H1 (cell line): ENCODE measurements around the gene SH3RF3. TPM values are rescaled to one million over a fixed set of nuclear protein-coding genes. Genes with fewer than 3 reads are reported as not detected.

ENCODE experiments used
- CTCF ChIA-PET: fragments of 300-600 bp; sonication (Branson Sonifier 250); formaldehyde crosslinking; loops from one replicate; lab custom pipeline; 2021; ENCODE audit not compliant: partially characterized antibody; lab: Charles Lee
- POLR2A ChIA-PET: fragments of 300-600 bp; sonication (Branson Sonifier 250); formaldehyde crosslinking; loops from one replicate; lab custom pipeline; 2021; ENCODE audit warnings: inconsistent platforms; ENCODE audit not compliant: partially characterized antibody; lab: Charles Lee
- DNase-seq, 2 experiments: peaks; one replicate each; pipeline versions ENCODE4 v3.0.0 to v3.0.0-alpha.2; 2010 to 2022; ENCODE audit warnings: low spot score in 2 of 2, low read depth in 1 of 2, mixed read lengths in 1 of 2
- FAIRE-seq: peaks from 2 replicates; lab custom pipeline; 2011; peaks lifted over from hg19 to GRCh38; lab: Jason Lieb, UNC
- H2AFZ ChIP-seq: 2 replicates; pipeline ENCODE4 v1.8.1; 2012; ENCODE audit warnings: low read length, inconsistent platforms
- H2AK5ac ChIP-seq: 2 replicates; pipeline ENCODE4 v1.6.1; 2013; ENCODE audit warnings: low read depth, low read length
- H2BK120ac ChIP-seq: replicated peaks from 2 replicates; pipeline ENCODE3; 2013; ENCODE audit warnings: low read depth, low read length, inconsistent platforms
- H2BK12ac ChIP-seq: 2 replicates; pipeline ENCODE4 v1.6.1; 2013; ENCODE audit warnings: low read depth, low read length
- H2BK15ac ChIP-seq: 2 replicates; pipeline ENCODE4 v1.6.1; 2013; ENCODE audit warnings: low read length
- H2BK20ac ChIP-seq: 2 replicates; pipeline ENCODE4 v1.6.1; 2013; ENCODE audit warnings: low read length
- H2BK5ac ChIP-seq: 2 replicates; pipeline ENCODE4 v1.6.1; 2013; ENCODE audit warnings: low read depth, low read length
- H3K14ac ChIP-seq: 2 replicates; pipeline ENCODE4 v1.6.1; 2013; ENCODE audit warnings: inconsistent platforms; ENCODE audit not compliant: insufficient read length
- H3K18ac ChIP-seq: 2 replicates; pipeline ENCODE4 v1.6.1; 2013; ENCODE audit warnings: low read length; ENCODE audit errors: extremely low read depth
- H3K23ac ChIP-seq: 2 replicates; pipeline ENCODE4 v1.6.1; 2013; ENCODE audit warnings: inconsistent platforms; ENCODE audit not compliant: insufficient read length
- H3K23me2 ChIP-seq: 2 replicates; pipeline ENCODE4 v1.6.1; 2013; ENCODE audit warnings: low read depth, low read length
- H3K27ac ChIP-seq: 2 replicates; pipeline ENCODE4 v1.6.1; 2011; ENCODE audit warnings: low read depth, low read length, inconsistent platforms
- H3K27me3 ChIP-seq, 4 experiments: replicated peaks in 1 of 4; 1 replicate in 1 of 4; 2 replicates in 3 of 4; pipeline versions ENCODE4 v1.6.1 to v1.8.1; 2011 to 2013; ENCODE audit warnings: low read length in 3 of 4, mild to moderate bottlenecking in 3 of 4, inconsistent platforms in 2 of 4, mixed read lengths in 2 of 4, moderate library complexity in 1 of 4; ENCODE audit not compliant: control insufficient read depth in 3 of 4, insufficient read depth in 3 of 4; ENCODE audit errors: extremely low read depth in 1 of 4
- H3K36me3 ChIP-seq, 4 experiments: 2 replicates each; pipeline versions ENCODE4 v1.6.1 to v1.8.1; 2011 to 2013; ENCODE audit warnings: mild to moderate bottlenecking in 4 of 4, low read length in 3 of 4, moderate library complexity in 2 of 4, control low read depth in 1 of 4, inconsistent platforms in 1 of 4; ENCODE audit not compliant: insufficient read depth in 4 of 4, control insufficient read depth in 2 of 4
- H3K4ac ChIP-seq: replicated peaks from 2 replicates; pipeline ENCODE3; 2013; ENCODE audit warnings: low read length, low read depth, mixed read lengths, inconsistent platforms; ENCODE audit not compliant: insufficient read length
- H3K4me1 ChIP-seq, 4 experiments: replicated peaks in 1 of 4; 1 replicate in 1 of 4; 2 replicates in 3 of 4; pipeline versions ENCODE4 v1.6.1 to v1.8.1; 2011 to 2013; ENCODE audit warnings: low read length in 3 of 4, inconsistent platforms in 2 of 4, mixed read lengths in 1 of 4; ENCODE audit not compliant: insufficient read depth in 4 of 4, control insufficient read depth in 3 of 4
- H3K4me2 ChIP-seq, 2 experiments: 2 replicates each; pipeline versions ENCODE4 v1.6.1 to v1.8.1; 2011 to 2013; ENCODE audit warnings: low read depth in 2 of 2, low read length in 2 of 2, control low read depth in 1 of 2, inconsistent platforms in 1 of 2, mild to moderate bottlenecking in 1 of 2; ENCODE audit not compliant: insufficient read depth in 1 of 2
- H3K4me3 ChIP-seq, 4 experiments: fragments of 200-600, 300-600 bp in 1 of 4; sonication (generic), shearing (Covaris generic), sonication (Bioruptor Twin) in 1 of 4; 2 replicates each; pipeline versions ENCODE4 v1.5.1 to v1.8.1; 2011 to 2016; ENCODE audit warnings: low read length in 4 of 4, low read depth in 3 of 4, control low read depth in 2 of 4, inconsistent platforms in 2 of 4, mild to moderate bottlenecking in 2 of 4, mixed read lengths in 1 of 4, moderate library complexity in 1 of 4; ENCODE audit not compliant: insufficient read depth in 2 of 4; ENCODE audit errors: extremely low read depth in 1 of 4
- H3K56ac ChIP-seq: replicated peaks from 2 replicates; pipeline ENCODE3; 2013; ENCODE audit warnings: low read depth, mild to moderate bottlenecking, mixed read lengths, low read length, inconsistent platforms; ENCODE audit not compliant: insufficient read length
- H3K79me1 ChIP-seq: 2 replicates; pipeline ENCODE4 v1.6.1; 2013; ENCODE audit warnings: low read depth, low read length, control low read depth
- H3K79me2 ChIP-seq, 2 experiments: 2 replicates each; pipeline versions ENCODE4 v1.6.1 to v1.8.1; 2012 to 2013; ENCODE audit warnings: low read length in 2 of 2, mild to moderate bottlenecking in 2 of 2, inconsistent platforms in 1 of 2; ENCODE audit not compliant: insufficient read depth in 2 of 2, control insufficient read depth in 1 of 2
- H3K9ac ChIP-seq, 4 experiments: replicated peaks in 1 of 4; 1 replicate in 1 of 4; 2 replicates in 3 of 4; pipeline versions ENCODE4 v1.6.1 to v1.8.1; 2011 to 2013; ENCODE audit warnings: low read depth in 3 of 4, low read length in 3 of 4, control low read depth in 2 of 4, mild to moderate bottlenecking in 2 of 4, moderate library complexity in 2 of 4, inconsistent platforms in 1 of 4; ENCODE audit errors: extremely low read depth in 1 of 4
- H3K9me3 ChIP-seq, 2 experiments: 2 replicates each; pipeline versions ENCODE4 v1.6.1 to v1.8.1; 2012 to 2013; ENCODE audit warnings: mild to moderate bottlenecking in 2 of 2, moderate library complexity in 2 of 2, control low read depth in 1 of 2, inconsistent platforms in 1 of 2, low read depth in 1 of 2, low read length in 1 of 2, mixed read lengths in 1 of 2; ENCODE audit not compliant: insufficient read depth in 2 of 2
- H4K20me1 ChIP-seq, 2 experiments: replicated peaks in 1 of 2; 2 replicates each; pipeline versions ENCODE3 to v1.8.1; 2011 to 2013; ENCODE audit warnings: inconsistent platforms in 2 of 2, low read length in 2 of 2, mild to moderate bottlenecking in 1 of 2; ENCODE audit not compliant: insufficient read depth in 2 of 2, control insufficient read depth in 1 of 2
- H4K5ac ChIP-seq: 2 replicates; pipeline ENCODE4 v1.6.1; 2013; ENCODE audit warnings: low read length, low read depth, mixed read lengths, inconsistent platforms; ENCODE audit not compliant: insufficient read length
- H4K8ac ChIP-seq: 2 replicates; pipeline ENCODE4 v1.8.0; 2013; ENCODE audit warnings: mild to moderate bottlenecking, moderate library complexity, low read length, inconsistent platforms; ENCODE audit not compliant: insufficient read depth; ENCODE audit errors: extremely low read depth
- H4K91ac ChIP-seq: replicated peaks from 2 replicates; pipeline ENCODE3; 2013; ENCODE audit warnings: low read length, mixed read lengths, inconsistent platforms; ENCODE audit not compliant: insufficient read length
- BACH1 ChIP-seq: IDR thresholded peaks from 2 replicates; pipeline ENCODE4 v1.6.1; 2012; ENCODE audit warnings: low read length, improper control_type of control experiment
- CHD1 ChIP-seq: IDR thresholded peaks from 2 replicates; pipeline ENCODE4 v1.6.1; 2012; ENCODE audit warnings: low read depth, low read length, improper control_type of control experiment
- CHD2 ChIP-seq: IDR thresholded peaks from 2 replicates; pipeline ENCODE4 v1.6.1; 2012; ENCODE audit warnings: low read length, improper control_type of control experiment
- CTBP2 ChIP-seq: IDR thresholded peaks from 2 replicates; pipeline ENCODE4 v1.7.0; 2011; ENCODE audit warnings: borderline replicate concordance, mild to moderate bottlenecking, moderate library complexity, mixed read lengths, low read length; ENCODE audit not compliant: insufficient read depth, insufficient read length
- EP300 ChIP-seq, 2 experiments: IDR thresholded peaks; 1 replicate in 1 of 2; 2 replicates in 1 of 2; pipeline ENCODE4 v1.6.1; 2011 to 2012; ENCODE audit warnings: low read depth in 2 of 2, low read length in 2 of 2, mild to moderate bottlenecking in 2 of 2, borderline replicate concordance in 1 of 2, inconsistent platforms in 1 of 2, moderate library complexity in 1 of 2
- FOSL1 ChIP-seq: IDR thresholded peaks from 2 replicates; pipeline ENCODE4 v1.6.1; 2011; ENCODE audit warnings: mild to moderate bottlenecking, low read depth, low read length, moderate library complexity; ENCODE audit not compliant: insufficient read depth
- GABPA ChIP-seq: IDR thresholded peaks from 2 replicates; pipeline ENCODE4 v1.6.1; 2011; ENCODE audit warnings: mild to moderate bottlenecking, low read length, moderate library complexity, borderline replicate concordance; ENCODE audit not compliant: insufficient read depth
- MAFK ChIP-seq: IDR thresholded peaks from 2 replicates; pipeline ENCODE4 v1.6.1; 2012; ENCODE audit warnings: low read depth, mild to moderate bottlenecking, improper control_type of control experiment, low read length
- RFX5 ChIP-seq: IDR thresholded peaks from 2 replicates; pipeline ENCODE4 v1.6.1; 2011; ENCODE audit warnings: low read depth, low read length, improper control_type of control experiment, borderline replicate concordance
- RNF2 ChIP-seq: fragments of 200-900, 300-1000 bp; sonication (generic); IDR thresholded peaks from 2 replicates; pipeline ENCODE4 v1.7.1; 2016; ENCODE audit warnings: borderline replicate concordance, low read depth, mild to moderate bottlenecking, antibody characterized with exemption, low read length; ENCODE audit not compliant: poor library complexity, severe bottlenecking; ENCODE audit errors: missing control alignments
- SP1 ChIP-seq: IDR thresholded peaks from 2 replicates; pipeline ENCODE4 v1.6.1; 2011; ENCODE audit warnings: low read depth, low read length
- YY1 ChIP-seq: IDR thresholded peaks from 2 replicates; pipeline ENCODE4 v1.6.1; 2011; ENCODE audit warnings: low read depth, mild to moderate bottlenecking, low read length
- ZNF274 ChIP-seq: IDR thresholded peaks from 2 replicates; pipeline ENCODE4 v1.7.0; 2012; ENCODE audit warnings: low read length, borderline replicate concordance; ENCODE audit errors: extremely low read depth
- WGBS, 2 experiments: shearing (Covaris generic) in 1 of 2; methylation state at CpG; one replicate each; pipeline versions ENCODE4 v1.1.6 to v1.1.7; 2013 to 2015; ENCODE audit warnings: low lambda C conversion rate in 2 of 2, mixed read lengths in 2 of 2, inconsistent platforms in 1 of 2, low coverage in 1 of 2, missing lambda C conversion rate in 1 of 2; ENCODE audit not compliant: insufficient replicate concordance in 2 of 2, insufficient coverage in 1 of 2, insufficient read length in 1 of 2; ENCODE audit errors: extremely low coverage in 1 of 2, missing lambda C conversion rate in 1 of 2; 5-methylcytosine and 5-hydroxymethylcytosine counted together
- polyA plus RNA-seq, 7 experiments: library from polyadenylated mRNA; depleted of rRNA in 3 of 7; stranded (reverse) in 5 of 7; unstranded in 2 of 7; fragments of >200 nt in 5 of 7; fragments of 200-250 nt in 2 of 7; gene quantifications; 1 replicate in 5 of 7; 2 replicates in 1 of 7; 4 replicates in 1 of 7; pipeline versions ENCODE4 v1.2.1 to v1.2.3, GENCODE V29; 2011 to 2013; ENCODE audit warnings: missing spikeins in 2 of 7, mixed read lengths in 2 of 7
- total RNA-seq: library from RNA; stranded (reverse); fragmentation: NEBNext Ultra II Directional; extraction: Animal tissue kit (Norgen Biotek cat#: 25700); gene quantifications from 2 replicates; pipeline ENCODE4 v1.2.1, GENCODE V29; 2021

The SH3RF3 gene
- total and polyA plus RNA-seq, 2 of the 8 experiments (the other 6 are each of a cell fraction or from before 2014, with no cell fraction given) = 0.11 to 0.65 TPM

GRCh38 chr2:109447251-109447661 is 318.3 kb downstream of the SH3RF3 start:
- no peak overlapping the region for H2BK5ac ChIP-seq
- no peak overlapping the region for H2BK15ac ChIP-seq
- H3K27ac ChIP-seq = no peak overlapping the region
- POLR2A ChIA-PET = no interaction called here
- FAIRE-seq (no peak), DNase-seq (no peak)
- H3K18ac ChIP-seq = no peak overlapping the region
- H2BK12ac ChIP-seq = no peak overlapping the region
- no peak overlapping the region for H4K5ac ChIP-seq
- no peaks in the 10 kb centered on the region for H3K4me1 ChIP-seq
- H3K56ac ChIP-seq = no peak overlapping the region
- no peak overlapping the region for H3K14ac ChIP-seq
- H3K23ac ChIP-seq = no peak overlapping the region
- H3K36me3 ChIP-seq = no peaks in the 10 kb centered on the region
- H3K4me3 ChIP-seq = no peak overlapping the region
- no peak overlapping the region; the same call in 1 of the 2 replicates for H4K8ac ChIP-seq
- H4K20me1 ChIP-seq = no peaks in the 10 kb centered on the region
- H3K23me2 ChIP-seq = no peaks in the 10 kb centered on the region
- H3K4ac ChIP-seq = no peak overlapping the region
- no peak overlapping the region for H2AFZ ChIP-seq
- WGBS, 2 experiments = 96% methylated on average over 9 of the region's 9 CpGs; no CpG with 5 or more reads in 1 of the 2 experiments
- CTCF ChIA-PET = interaction anchor here (1.1 to 1.9 kb wide), 4 partner anchors 16 to 189 kb away, joined by 3 to 4 read pairs (median 4); no protein-coding TSS in a partner anchor
- no peak overlapping the region for H3K4me2 ChIP-seq
- H4K91ac ChIP-seq = no peak overlapping the region
- H2AK5ac ChIP-seq = no peak overlapping the region
- no peaks in the 10 kb centered on the region for H3K79me2 ChIP-seq
- H3K9me3 ChIP-seq = peaks cover 6 to 11% of the 10 kb centered on the region in 2 experiments
- no peaks in the 10 kb centered on the region for H3K27me3 ChIP-seq
- no peak overlapping the region for H2BK20ac ChIP-seq
- no peak for TF ChIP-seq GABPA
- TF ChIP-seq RNF2 = no peak
- no peak for TF ChIP-seq BACH1
- no peak for TF ChIP-seq MAFK
- no peak for TF ChIP-seq YY1
- TF ChIP-seq CTBP2 = no peak
- TF ChIP-seq FOSL1 = no peak
- no peak for TF ChIP-seq CHD2
- no peak for TF ChIP-seq EP300 (IDR thresholded peaks at IDR 0.05; ENCODE audit: borderline replicate concordance in 1 of 2, low read depth in 2 of 2, low read length in 2 of 2)
- no peak for TF ChIP-seq SP1
- no peak for TF ChIP-seq RFX5
- no peak for TF ChIP-seq ZNF274
- TF ChIP-seq CHD1 = no peak
- no peaks in the 10 kb centered on the region for H3K79me1 ChIP-seq
- H2BK120ac ChIP-seq = no peak overlapping the region
- H3K9ac ChIP-seq = no peak overlapping the region
